Endothelial cell (in vitro differentiated cells): Measurements from ENCODE around the gene GALNT2. TPM values are rescaled to one million over a fixed set of nuclear protein-coding genes. Genes with fewer than 3 reads are reported as not detected.

Experiments
- DNase-seq: peaks from one replicate; pipeline ENCODE4 v3.0.0; 2021; ENCODE audit warnings: low spot score
- H3K27ac Mint-ChIP-seq: one replicate; pipeline ENCODE4 v1.8.0; 2021; ENCODE audit warnings: mixed read lengths, inconsistent platforms; ENCODE audit not compliant: unreplicated experiment
- H3K27me3 Mint-ChIP-seq: one replicate; pipeline ENCODE4 v1.8.0; 2021; ENCODE audit warnings: mild to moderate bottlenecking, moderate library complexity, mixed read lengths, inconsistent platforms; ENCODE audit not compliant: unreplicated experiment
- H3K36me3 Mint-ChIP-seq: one replicate; pipeline ENCODE4 v1.8.0; 2021; ENCODE audit warnings: mild to moderate bottlenecking, low read depth, mixed read lengths, inconsistent platforms; ENCODE audit not compliant: unreplicated experiment
- H3K4me1 Mint-ChIP-seq: one replicate; pipeline ENCODE4 v1.8.0; 2021; ENCODE audit warnings: mild to moderate bottlenecking, mixed read lengths, inconsistent platforms; ENCODE audit not compliant: unreplicated experiment
- H3K4me3 Mint-ChIP-seq: one replicate; pipeline ENCODE4 v1.8.0; 2021; ENCODE audit warnings: mild to moderate bottlenecking, mixed read lengths, inconsistent platforms; ENCODE audit not compliant: unreplicated experiment
- H3K9me3 Mint-ChIP-seq: one replicate; pipeline ENCODE4 v1.8.0; 2021; ENCODE audit warnings: mixed read lengths, inconsistent platforms; ENCODE audit not compliant: unreplicated experiment
- CTCF ChIP-seq: fragments of 200-600 bp; sonication (generic); IDR thresholded peaks from one replicate; pipeline ENCODE4 v1.5.0; 2021; ENCODE audit warnings: antibody characterized with exemption; ENCODE audit not compliant: unreplicated experiment
- total RNA-seq: library from RNA; stranded (reverse); fragmentation: NEBNext Ultra II Directional; extraction: Animal tissue kit (Norgen Biotek cat#: 25700); gene quantifications from one replicate; pipeline ENCODE4 v1.2.1, GENCODE V29; 2021; ENCODE audit not compliant: unreplicated experiment

The GALNT2 gene
- total RNA-seq, 1 donor from 2014 or later = 74.8 TPM

- no peak for TF ChIP-seq CTCF
- DNase-seq = no peak
- H3K4me3 Mint-ChIP-seq = no peak overlapping the region
- H3K36me3 Mint-ChIP-seq = peaks cover 6% of the 10 kb centered on the region
- H3K4me1 Mint-ChIP-seq = peaks cover 26% of the 10 kb centered on the region
- peaks cover 4% of the 10 kb centered on the region for H3K27me3 Mint-ChIP-seq
- H3K9me3 Mint-ChIP-seq = no peaks in the 10 kb centered on the region
- no peak overlapping the region for H3K27ac Mint-ChIP-seq
Measured at GRCh38 chr1:230122366-230123279, 55.6 kb downstream of the GALNT2 start.

GRCh38 chr1:230123280-230124185 is 56.5 kb downstream of the GALNT2 start:
- Mint-ChIP-seq H3K4me1 (peaks cover 26% of the 10 kb centered on the region), H3K36me3 (peaks cover 6% of the 10 kb centered on the region), H3K27me3 (peaks cover 4% of the 10 kb centered on the region), H3K9me3 (no peaks in the 10 kb centered on the region), H3K27ac (no peak overlapping the region), H3K4me3 (no peak overlapping the region)
- no peak for TF ChIP-seq CTCF
- no peak for DNase-seq

GRCh38 chr1:230124186-230125128 is 57.4 kb downstream of the GALNT2 start:
- Mint-ChIP-seq H3K27ac (no peak overlapping the region), H3K27me3 (peaks cover 4% of the 10 kb centered on the region), H3K4me1 (peaks cover 25% of the 10 kb centered on the region), H3K9me3 (no peaks in the 10 kb centered on the region), H3K36me3 (peaks cover 6% of the 10 kb centered on the region), H3K4me3 (no peak overlapping the region)
- DNase-seq = no peak
- TF ChIP-seq CTCF = no peak

- peaks cover 4% of the 10 kb centered on the region for H3K27me3 Mint-ChIP-seq
- H3K9me3 Mint-ChIP-seq = no peaks in the 10 kb centered on the region
- H3K36me3 Mint-ChIP-seq = peaks cover 6% of the 10 kb centered on the region
- no peak overlapping the region for H3K27ac Mint-ChIP-seq
- H3K4me3 Mint-ChIP-seq = no peak overlapping the region
- peaks cover 25% of the 10 kb centered on the region for H3K4me1 Mint-ChIP-seq
- TF ChIP-seq CTCF = no peak
- no peak for DNase-seq
Measured at GRCh38 chr1:230125141-230125540, 58.1 kb downstream of the GALNT2 start.
